AG09309 (cell line): ENCODE data around the gene MPHOSPH6.
"Not testable (repeated sequence)": the region's sequence is repeated elsewhere in the genome, so short reads cannot be mapped to it uniquely, and the experiment has no call there.

Source experiments
- DNase-seq: peaks from one replicate; pipeline ENCODE4 v3.0.0-alpha.2; 2010; ENCODE audit warnings: low read depth
- H3K4me3 ChIP-seq: 2 replicates; pipeline ENCODE4 v1.5.1; 2011; ENCODE audit warnings: mild to moderate bottlenecking, low read depth, low read length, moderate library complexity; ENCODE audit not compliant: control insufficient read depth
- CTCF ChIP-seq: IDR thresholded peaks from 2 replicates; pipeline ENCODE4 v1.5.1; 2011; ENCODE audit warnings: mild to moderate bottlenecking, low read depth, low read length, inconsistent platforms; ENCODE audit not compliant: insufficient read depth, control insufficient read depth; ENCODE audit errors: missing control alignments

Gene MPHOSPH6

GRCh38 chr16:82113741-82114140 is 56.3 kb downstream of the MPHOSPH6 start:
- DNase-seq, result no peak
- TF ChIP-seq CTCF, result no peak

GRCh38 chr16:82111944-82112343 is 58.1 kb downstream of the MPHOSPH6 start:
- no peak for DNase-seq
- no peak overlapping the region for H3K4me3 ChIP-seq
- no peak for TF ChIP-seq CTCF

More at GRCh38 chr16:82113741-82114140, 56.3 kb downstream of the MPHOSPH6 start:
- no peak overlapping the region for H3K4me3 ChIP-seq

DNA sequence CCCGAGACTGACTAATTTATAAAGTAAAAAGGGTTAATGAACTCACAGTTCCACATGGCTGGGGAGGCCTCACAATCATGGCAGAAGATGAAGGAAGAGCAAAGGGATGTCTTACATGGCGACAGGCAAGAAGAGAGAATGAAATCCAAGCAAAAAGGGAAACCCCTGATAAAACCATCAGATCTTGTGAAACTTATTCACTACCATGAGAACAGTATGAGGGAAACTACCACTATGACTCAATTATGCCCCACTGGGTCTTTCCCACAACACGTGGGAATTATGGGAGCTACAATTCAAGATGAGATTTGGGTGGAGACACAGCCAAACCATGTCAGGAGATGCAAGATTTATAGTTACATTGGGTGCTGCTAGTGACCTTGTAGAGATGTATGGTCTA is 60.8 kb downstream of the MPHOSPH6 start:
- DNase-seq, H3K4me3 ChIP-seq: not testable (repeated sequence)

DNA sequence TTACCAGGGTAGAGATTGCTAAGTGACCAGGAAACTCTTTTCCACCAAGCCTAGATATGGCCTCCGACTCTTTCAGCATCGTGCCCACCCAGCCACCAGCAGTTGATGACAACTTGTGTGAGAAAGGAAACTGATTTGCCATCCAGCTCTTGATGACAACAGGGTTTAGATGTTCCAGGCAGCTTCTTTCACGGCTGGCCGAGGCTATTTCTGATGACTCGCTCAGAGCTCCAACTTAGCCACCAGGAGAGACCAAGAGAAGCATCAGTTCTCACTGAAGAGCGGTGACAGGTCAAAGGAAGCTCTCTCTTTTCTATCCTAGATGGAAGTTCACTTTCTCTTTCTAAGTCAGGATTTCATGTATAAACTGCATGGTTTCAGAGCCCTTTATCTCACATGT is 61.2 kb downstream of the MPHOSPH6 start:
- H3K4me3 ChIP-seq, result no peak overlapping the region
- DNase-seq, result no peak
- no peak for TF ChIP-seq CTCF

DNA sequence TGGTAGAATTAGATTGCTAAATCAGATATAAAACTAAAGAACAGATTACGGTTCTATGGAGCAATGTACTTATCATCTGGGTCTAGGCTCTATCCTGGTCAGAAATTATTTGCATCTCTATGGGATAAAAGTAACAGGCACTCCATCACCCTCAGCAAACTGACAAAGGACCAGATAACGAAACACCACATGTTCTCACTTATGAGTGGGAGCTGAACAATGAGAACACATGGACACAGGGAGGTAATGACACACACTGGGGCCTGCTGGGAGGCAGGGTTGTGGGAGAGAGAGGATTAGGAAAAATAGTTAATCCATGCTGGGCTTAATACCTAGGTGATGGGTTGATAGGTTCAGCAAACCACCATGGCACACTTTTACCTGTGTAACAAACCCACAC is 61.9 kb downstream of the MPHOSPH6 start:
- TF ChIP-seq CTCF, result no peak
- no peak overlapping the region for H3K4me3 ChIP-seq
- no peak for DNase-seq

- no peak for TF ChIP-seq CTCF
- H3K4me3 ChIP-seq, result no peak overlapping the region
- no peak for DNase-seq
Measured at GRCh38 chr16:82105107-82105506, 64.9 kb downstream of the MPHOSPH6 start.
